ENCODE data around the gene TRIP13. TPM values are rescaled to one million over a fixed set of nuclear protein-coding genes. Genes with fewer than 3 reads are reported as not detected.

Gene TRIP13
- total and polyA plus RNA-seq, 2 of the 13 experiments (the other 11 are each of a cell fraction or from before 2014, with no cell fraction given): 13.5 to 33.0 TPM

DNA sequence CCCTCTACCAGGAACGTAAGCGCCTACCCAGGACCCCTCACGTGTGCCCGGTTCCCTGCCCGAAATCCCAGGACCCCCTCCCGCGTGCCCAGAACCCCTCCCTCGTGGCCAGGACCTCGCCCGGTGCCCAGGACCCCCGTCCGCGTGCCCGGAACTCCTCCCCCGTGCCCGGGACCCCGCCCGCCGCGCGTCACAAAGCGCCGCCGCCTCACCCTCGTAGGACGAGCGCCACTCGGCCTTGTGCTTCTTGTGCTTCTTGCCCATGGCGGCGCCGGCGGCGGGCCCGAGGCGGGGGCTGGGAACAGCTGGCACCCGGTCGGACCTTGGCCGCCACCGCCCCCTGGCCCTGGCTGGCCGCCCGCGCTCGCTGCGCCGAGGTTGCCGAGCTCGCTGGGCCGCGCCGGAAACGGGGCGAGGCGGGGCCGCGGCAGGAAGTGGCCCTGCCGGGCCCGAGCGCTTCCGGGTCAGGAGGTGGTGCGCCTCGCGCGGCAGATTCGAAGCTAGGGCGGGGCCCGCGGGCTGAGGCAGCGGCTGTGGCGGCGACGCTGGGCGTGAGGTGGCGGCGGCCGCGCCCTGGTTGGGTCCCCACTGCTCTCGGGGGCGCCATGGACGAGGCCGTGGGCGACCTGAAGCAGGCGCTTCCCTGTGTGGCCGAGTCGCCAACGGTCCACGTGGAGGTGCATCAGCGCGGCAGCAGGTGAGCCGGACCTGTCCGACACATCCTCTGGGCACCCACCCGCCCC, at the start of gene TRIP13, which contains the start of gene BRD9 (continued):
- TF ChIP-seq, protein P1, sequence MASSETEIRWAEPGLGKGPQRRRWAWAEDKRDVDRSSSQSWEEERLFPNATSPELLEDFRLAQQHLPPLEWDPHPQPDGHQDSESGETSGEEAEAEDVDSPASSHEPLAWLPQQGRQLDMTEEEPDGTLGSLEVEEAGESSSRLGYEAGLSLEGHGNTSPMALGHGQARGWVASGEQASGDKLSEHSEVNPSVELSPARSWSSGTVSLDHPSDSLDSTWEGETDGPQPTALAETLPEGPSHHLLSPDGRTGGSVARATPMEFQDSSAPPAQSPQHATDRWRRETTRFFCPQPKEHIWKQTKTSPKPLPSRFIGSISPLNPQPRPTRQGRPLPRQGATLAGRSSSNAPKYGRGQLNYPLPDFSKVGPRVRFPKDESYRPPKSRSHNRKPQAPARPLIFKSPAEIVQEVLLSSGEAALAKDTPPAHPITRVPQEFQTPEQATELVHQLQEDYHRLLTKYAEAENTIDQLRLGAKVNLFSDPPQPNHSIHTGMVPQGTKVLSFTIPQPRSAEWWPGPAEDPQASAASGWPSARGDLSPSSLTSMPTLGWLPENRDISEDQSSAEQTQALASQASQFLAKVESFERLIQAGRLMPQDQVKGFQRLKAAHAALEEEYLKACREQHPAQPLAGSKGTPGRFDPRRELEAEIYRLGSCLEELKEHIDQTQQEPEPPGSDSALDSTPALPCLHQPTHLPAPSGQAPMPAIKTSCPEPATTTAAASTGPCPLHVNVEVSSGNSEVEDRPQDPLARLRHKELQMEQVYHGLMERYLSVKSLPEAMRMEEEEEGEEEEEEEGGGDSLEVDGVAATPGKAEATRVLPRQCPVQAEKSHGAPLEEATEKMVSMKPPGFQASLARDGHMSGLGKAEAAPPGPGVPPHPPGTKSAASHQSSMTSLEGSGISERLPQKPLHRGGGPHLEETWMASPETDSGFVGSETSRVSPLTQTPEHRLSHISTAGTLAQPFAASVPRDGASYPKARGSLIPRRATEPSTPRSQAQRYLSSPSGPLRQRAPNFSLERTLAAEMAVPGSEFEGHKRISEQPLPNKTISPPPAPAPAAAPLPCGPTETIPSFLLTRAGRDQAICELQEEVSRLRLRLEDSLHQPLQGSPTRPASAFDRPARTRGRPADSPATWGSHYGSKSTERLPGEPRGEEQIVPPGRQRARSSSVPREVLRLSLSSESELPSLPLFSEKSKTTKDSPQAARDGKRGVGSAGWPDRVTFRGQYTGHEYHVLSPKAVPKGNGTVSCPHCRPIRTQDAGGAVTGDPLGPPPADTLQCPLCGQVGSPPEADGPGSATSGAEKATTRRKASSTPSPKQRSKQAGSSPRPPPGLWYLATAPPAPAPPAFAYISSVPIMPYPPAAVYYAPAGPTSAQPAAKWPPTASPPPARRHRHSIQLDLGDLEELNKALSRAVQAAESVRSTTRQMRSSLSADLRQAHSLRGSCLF (CRISPR knock-in tag; IDR thresholded peaks at IDR 0.05; ENCODE audit: borderline replicate concordance): no peak
- TF ChIP-seq ZNF556 (CRISPR knock-in tag; IDR thresholded peaks at IDR 0.05; ENCODE audit: borderline replicate concordance): peak; percentile 59; the same call in 1 of the 2 replicates
- peak; percentile 88; the same call in 1 of the 2 replicates for TF ChIP-seq HOXA3 (CRISPR knock-in tag; IDR thresholded peaks at IDR 0.05)
- TF ChIP-seq NCOA2 (CRISPR knock-in tag; IDR thresholded peaks at IDR 0.05): peak; percentile 19; the same call in 1 of the 2 replicates
- TF ChIP-seq BORCS8-MEF2B (CRISPR knock-in tag; IDR thresholded peaks at IDR 0.05): peak; percentile 63
- TF ChIP-seq ZNF235 (CRISPR knock-in tag; IDR thresholded peaks at IDR 0.05; ENCODE audit: borderline replicate concordance): 0 out of 2 replicates have a peak, but pooled peaks have one; percentile 49
- TF ChIP-seq, protein P2, sequence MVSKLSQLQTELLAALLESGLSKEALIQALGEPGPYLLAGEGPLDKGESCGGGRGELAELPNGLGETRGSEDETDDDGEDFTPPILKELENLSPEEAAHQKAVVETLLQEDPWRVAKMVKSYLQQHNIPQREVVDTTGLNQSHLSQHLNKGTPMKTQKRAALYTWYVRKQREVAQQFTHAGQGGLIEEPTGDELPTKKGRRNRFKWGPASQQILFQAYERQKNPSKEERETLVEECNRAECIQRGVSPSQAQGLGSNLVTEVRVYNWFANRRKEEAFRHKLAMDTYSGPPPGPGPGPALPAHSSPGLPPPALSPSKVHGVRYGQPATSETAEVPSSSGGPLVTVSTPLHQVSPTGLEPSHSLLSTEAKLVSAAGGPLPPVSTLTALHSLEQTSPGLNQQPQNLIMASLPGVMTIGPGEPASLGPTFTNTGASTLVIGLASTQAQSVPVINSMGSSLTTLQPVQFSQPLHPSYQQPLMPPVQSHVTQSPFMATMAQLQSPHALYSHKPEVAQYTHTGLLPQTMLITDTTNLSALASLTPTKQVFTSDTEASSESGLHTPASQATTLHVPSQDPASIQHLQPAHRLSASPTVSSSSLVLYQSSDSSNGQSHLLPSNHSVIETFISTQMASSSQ (IDR thresholded peaks at IDR 0.05; ENCODE audit: low read depth): no peak
- TF ChIP-seq, protein P2 (CRISPR knock-in tag; IDR thresholded peaks at IDR 0.05; ENCODE audit: borderline replicate concordance): no peak; the same call in 1 of the 2 replicates
- TF ChIP-seq ZNF331 (CRISPR knock-in tag; IDR thresholded peaks at IDR 0.05): peak; percentile 77
- peak; percentile 90 for TF ChIP-seq RNF2 (conservative IDR thresholded peaks at IDR 0.05; ENCODE audit: low read depth)
- TF ChIP-seq, protein P3, sequence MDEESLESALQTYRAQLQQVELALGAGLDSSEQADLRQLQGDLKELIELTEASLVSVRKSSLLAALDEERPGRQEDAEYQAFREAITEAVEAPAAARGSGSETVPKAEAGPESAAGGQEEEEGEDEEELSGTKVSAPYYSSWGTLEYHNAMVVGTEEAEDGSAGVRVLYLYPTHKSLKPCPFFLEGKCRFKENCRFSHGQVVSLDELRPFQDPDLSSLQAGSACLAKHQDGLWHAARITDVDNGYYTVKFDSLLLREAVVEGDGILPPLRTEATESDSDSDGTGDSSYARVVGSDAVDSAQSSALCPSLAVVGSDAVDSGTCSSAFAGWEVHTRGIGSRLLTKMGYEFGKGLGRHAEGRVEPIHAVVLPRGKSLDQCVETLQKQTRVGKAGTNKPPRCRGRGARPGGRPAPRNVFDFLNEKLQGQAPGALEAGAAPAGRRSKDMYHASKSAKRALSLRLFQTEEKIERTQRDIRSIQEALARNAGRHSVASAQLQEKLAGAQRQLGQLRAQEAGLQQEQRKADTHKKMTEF (CRISPR knock-in tag; IDR thresholded peaks at IDR 0.05): 0 out of 2 replicates have a peak, but pooled peaks have one; percentile 28
- no peak for TF ChIP-seq KDM1A (CRISPR knock-in tag; IDR thresholded peaks at IDR 0.05)
- peak; percentile 41 for TF ChIP-seq AGO2 (optimal IDR thresholded peaks at IDR 0.05; ENCODE audit: low read depth, low read length)
- TF ChIP-seq, protein P4, sequence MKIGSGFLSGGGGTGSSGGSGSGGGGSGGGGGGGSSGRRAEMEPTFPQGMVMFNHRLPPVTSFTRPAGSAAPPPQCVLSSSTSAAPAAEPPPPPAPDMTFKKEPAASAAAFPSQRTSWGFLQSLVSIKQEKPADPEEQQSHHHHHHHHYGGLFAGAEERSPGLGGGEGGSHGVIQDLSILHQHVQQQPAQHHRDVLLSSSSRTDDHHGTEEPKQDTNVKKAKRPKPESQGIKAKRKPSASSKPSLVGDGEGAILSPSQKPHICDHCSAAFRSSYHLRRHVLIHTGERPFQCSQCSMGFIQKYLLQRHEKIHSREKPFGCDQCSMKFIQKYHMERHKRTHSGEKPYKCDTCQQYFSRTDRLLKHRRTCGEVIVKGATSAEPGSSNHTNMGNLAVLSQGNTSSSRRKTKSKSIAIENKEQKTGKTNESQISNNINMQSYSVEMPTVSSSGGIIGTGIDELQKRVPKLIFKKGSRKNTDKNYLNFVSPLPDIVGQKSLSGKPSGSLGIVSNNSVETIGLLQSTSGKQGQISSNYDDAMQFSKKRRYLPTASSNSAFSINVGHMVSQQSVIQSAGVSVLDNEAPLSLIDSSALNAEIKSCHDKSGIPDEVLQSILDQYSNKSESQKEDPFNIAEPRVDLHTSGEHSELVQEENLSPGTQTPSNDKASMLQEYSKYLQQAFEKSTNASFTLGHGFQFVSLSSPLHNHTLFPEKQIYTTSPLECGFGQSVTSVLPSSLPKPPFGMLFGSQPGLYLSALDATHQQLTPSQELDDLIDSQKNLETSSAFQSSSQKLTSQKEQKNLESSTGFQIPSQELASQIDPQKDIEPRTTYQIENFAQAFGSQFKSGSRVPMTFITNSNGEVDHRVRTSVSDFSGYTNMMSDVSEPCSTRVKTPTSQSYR (CRISPR knock-in tag; IDR thresholded peaks at IDR 0.05; ENCODE audit: borderline replicate concordance): peak; percentile 33; the same call in 1 of the 2 replicates
- TF ChIP-seq SPEN (CRISPR knock-in tag; IDR thresholded peaks at IDR 0.05; ENCODE audit: low read depth): peak; percentile 85

All from HepG2 (cell line).